ENCODE results near the gene SIRT6. TPM values are rescaled to one million over a fixed set of nuclear protein-coding genes. Genes with fewer than 3 reads are reported as not detected.
"Not testable (repeated sequence)": the region's sequence is repeated elsewhere in the genome, so short reads cannot be mapped to it uniquely, and the experiment has no call there.

SIRT6 gene
- total RNA-seq, 4 donors from 2014 or later, result 18.7 to 39.8 (median 32.9) TPM

DNA sequence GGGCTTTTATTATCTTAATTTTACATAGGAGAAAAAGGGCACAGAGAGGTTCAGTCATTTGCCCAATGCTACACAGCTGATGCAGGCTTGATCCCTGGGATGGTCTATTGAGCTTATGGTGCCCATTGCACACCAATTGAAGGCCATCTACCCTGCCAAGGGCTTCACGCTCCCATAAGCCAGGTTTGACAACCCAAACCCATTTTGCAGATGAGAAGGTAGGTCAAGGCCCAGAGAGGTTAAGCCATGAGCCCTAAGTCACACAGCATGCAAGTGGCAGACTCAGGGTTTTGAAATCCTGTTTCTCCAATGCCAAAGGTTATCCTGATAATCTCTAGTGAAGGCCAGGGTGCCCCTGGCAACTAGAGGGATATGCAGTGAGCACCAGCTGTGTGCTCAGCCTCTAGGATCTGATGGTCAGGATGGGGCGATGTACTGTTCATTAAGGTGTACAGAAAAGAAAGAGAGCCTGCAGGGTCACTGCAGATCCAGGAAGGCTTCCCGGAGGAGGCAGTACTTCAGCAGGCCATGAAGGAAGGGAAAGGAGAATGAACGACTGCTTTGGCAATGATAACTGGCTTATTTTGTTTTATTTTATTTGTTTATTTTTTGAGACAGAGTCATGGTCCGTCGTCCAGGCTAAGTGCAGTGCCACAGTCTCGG is 20.8 kb downstream of the SIRT6 start:
- no peak for DNase-seq (ENCODE audit: low spot score in 2 of 2)
- intact Hi-C loops (cut with DNase I; ENCODE audit: low total_unique reads), result no loop called here
- no peak overlapping the region for H3K4me3 ChIP-seq (ENCODE audit: low read depth, poor library complexity, severe bottlenecking)
- 76 to 81% methylated on average over 7 of the region's 7 CpGs for WGBS, 2 donors
- TF ChIP-seq POLR2A (IDR thresholded peaks at IDR 0.05), result no peak
- TF ChIP-seq, protein P1, sequence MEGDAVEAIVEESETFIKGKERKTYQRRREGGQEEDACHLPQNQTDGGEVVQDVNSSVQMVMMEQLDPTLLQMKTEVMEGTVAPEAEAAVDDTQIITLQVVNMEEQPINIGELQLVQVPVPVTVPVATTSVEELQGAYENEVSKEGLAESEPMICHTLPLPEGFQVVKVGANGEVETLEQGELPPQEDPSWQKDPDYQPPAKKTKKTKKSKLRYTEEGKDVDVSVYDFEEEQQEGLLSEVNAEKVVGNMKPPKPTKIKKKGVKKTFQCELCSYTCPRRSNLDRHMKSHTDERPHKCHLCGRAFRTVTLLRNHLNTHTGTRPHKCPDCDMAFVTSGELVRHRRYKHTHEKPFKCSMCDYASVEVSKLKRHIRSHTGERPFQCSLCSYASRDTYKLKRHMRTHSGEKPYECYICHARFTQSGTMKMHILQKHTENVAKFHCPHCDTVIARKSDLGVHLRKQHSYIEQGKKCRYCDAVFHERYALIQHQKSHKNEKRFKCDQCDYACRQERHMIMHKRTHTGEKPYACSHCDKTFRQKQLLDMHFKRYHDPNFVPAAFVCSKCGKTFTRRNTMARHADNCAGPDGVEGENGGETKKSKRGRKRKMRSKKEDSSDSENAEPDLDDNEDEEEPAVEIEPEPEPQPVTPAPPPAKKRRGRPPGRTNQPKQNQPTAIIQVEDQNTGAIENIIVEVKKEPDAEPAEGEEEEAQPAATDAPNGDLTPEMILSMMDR (IDR thresholded peaks at IDR 0.05), result no peak

DNA sequence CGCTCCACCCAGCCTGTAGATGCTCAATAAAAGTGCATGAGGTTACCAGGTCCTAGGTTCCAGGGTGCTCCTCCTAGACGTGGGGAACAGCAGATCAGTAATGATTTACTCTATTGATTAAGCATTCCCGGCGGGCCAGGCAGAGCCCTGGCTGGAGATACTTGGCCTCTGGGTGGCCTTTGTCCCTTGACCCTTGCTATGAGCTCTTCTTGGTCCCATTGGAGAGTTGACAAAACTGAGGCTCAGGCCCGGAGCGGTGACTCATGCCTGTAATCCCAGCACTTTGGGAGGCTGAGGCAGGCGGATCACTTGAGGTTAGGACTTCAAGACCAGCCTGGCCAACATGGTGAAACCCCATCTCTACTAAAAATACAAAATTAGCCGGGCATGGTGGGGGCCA is 24.4 kb downstream of the SIRT6 start:
- WGBS, 2 donors, result 74 to 77% methylated on average over 8 of the region's 8 CpGs
- H3K4me3 ChIP-seq (ENCODE audit: low read depth, poor library complexity, severe bottlenecking); DNase-seq (ENCODE audit: low spot score in 2 of 2); intact Hi-C loops (cut with DNase I; ENCODE audit: low total_unique reads): not testable (repeated sequence)

DNA sequence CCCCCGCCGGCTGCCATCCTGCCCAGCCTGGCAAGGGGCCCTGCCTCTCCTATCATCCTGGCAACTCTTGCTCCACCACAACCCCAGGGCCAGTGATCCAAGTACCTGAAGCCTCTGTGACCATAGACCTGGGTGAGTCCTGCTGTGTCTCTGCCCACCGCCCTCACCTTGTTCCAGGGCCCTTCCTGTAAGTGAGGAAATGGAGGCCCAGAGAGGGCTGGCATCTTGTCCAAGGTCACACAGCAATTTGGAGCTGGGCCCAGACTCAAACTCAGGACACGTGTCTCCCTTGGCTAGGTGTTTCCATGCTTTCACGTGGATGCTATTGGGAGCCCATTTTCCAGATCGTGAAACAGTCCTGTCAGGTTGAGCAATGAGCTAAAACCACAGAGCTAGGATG is 25.2 kb downstream of the SIRT6 start:
- WGBS, 2 donors, result 70 to 79% methylated on average over 6 of the region's 6 CpGs
- intact Hi-C loops (cut with DNase I; ENCODE audit: low total_unique reads), result no loop called here

DNA sequence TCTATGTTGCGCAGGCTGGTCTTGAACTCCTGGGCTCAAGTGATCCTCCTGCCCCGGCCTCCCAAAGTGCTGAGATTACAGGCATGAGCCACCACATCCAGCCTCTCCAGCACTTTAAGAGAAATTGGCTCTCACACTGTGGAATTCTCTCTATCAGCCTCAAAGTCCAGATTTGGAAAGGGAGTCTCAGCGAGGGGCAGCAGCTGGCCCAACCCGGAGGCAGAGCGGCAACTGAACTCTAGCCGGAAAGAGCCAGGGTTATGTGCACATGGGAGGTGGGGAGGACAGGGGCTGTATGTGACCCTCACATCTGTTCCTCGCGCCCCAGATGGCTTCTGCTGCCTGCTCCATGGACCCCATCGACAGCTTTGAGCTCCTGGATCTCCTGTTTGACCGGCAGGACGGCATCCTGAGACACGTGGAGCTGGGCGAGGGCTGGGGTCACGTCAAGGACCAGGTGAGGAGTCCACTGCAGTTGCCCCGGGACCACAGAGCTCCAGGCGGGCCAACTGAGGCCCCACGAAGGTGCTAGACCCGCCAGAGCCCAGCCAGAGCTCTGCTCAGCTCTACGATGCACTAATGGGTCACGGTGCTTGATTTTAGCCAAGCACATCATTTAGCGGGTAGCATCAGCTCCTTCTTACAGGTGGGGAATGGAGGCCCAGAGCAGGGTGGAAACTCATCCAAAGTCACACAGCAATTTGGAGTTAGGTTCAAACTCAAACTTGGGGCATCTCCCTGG is 27.6 kb downstream of the SIRT6 start:
- H3K4me3 ChIP-seq (ENCODE audit: low read depth, poor library complexity, severe bottlenecking), result no peak overlapping the region
- TF ChIP-seq POLR2A (IDR thresholded peaks at IDR 0.05), result no peak
- TF ChIP-seq, protein P1 (IDR thresholded peaks at IDR 0.05), result no peak
- WGBS, 2 donors, result 80% methylated on average over 21 of the region's 21 CpGs
- DNase-seq (ENCODE audit: low spot score in 2 of 2), result no peak
- intact Hi-C loops (cut with DNase I; ENCODE audit: low total_unique reads), result no loop called here

More for the DNA sequence above, 25.2 kb downstream of the SIRT6 start:
- TF ChIP-seq, protein P1 (IDR thresholded peaks at IDR 0.05), result no peak
- TF ChIP-seq POLR2A (IDR thresholded peaks at IDR 0.05), result no peak
- H3K4me3 ChIP-seq (ENCODE audit: low read depth, poor library complexity, severe bottlenecking), result no peak overlapping the region
- no peak for DNase-seq (ENCODE audit: low spot score in 2 of 2)

DNA sequence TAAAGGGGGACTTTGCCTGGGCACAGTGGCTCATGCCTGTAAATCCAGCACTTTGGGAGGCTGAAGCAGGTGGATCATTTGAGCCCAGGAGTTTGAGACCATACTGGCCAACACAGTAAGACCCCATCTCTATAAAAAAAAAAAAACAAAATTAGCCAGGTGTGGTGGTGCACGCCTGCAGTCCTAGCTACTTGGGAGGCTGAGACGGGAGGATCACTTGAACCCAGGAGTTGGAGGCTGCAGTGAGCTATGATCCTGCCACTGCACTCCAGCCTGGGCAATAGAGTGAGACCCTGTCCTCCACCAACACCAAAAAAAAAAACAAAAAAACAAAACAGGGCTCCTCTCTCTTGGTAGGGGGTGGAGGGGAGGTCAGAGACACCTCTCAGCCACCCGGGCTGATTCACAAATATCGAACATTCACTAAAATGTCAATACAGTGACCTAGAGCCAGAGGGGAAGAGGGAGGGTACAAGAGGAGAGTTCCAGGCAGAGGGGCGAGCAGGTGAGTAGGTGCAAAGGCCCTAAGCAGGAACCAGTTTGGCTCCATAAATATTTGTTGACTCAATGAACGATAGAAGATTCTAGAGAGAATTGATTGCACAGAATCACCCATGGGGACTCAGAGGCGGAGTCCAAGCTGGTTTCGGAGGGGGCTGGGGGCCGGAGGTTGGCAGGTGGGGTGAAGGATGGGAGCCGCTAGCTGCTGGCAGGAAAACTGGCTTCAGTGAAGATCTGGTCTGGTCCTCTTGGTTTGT is 29.9 kb downstream of the SIRT6 start:
- H3K4me3 ChIP-seq (ENCODE audit: low read depth, poor library complexity, severe bottlenecking), result no peak overlapping the region
- no peak for DNase-seq (ENCODE audit: low spot score in 2 of 2)
- intact Hi-C loops (cut with DNase I; ENCODE audit: low total_unique reads), result no loop called here
- WGBS, 2 donors, result 81 to 84% methylated on average over 10 of the region's 10 CpGs
- no peak for TF ChIP-seq POLR2A (IDR thresholded peaks at IDR 0.05)
- TF ChIP-seq, protein P1 (IDR thresholded peaks at IDR 0.05), result no peak

DNA sequence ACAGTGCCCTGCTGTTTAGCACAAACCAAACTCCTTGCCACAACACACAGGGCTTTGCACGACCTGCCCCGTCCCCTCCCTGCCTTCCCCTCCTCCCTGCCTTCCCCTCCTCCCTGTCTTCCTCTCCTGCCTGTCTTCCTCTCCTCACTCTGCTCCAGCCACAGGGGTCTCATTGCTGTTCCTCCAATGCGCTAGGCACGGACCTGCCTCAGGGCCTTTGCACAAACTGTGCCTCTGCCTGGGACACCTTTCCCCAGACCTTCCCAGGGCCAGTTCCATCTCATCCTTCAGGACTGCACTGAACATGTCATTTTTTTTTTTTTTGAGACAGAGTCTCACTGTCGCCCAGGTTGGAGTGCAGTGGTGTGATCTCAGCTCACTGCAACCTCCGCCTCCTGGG is 30.7 kb downstream of the SIRT6 start:
- WGBS, 2 donors, result 70 to 72% methylated on average over 6 of the region's 6 CpGs
- no peak for DNase-seq (ENCODE audit: low spot score in 2 of 2)
- intact Hi-C loops (cut with DNase I; ENCODE audit: low total_unique reads), result no loop called here
- TF ChIP-seq POLR2A (IDR thresholded peaks at IDR 0.05), result no peak
- TF ChIP-seq, protein P1 (IDR thresholded peaks at IDR 0.05), result no peak
- no peak overlapping the region for H3K4me3 ChIP-seq (ENCODE audit: low read depth, poor library complexity, severe bottlenecking)

Measured in lower leg skin (tissue), 4 donors.